SK-N-SH (cell line): ENCODE measurements around the gene CD300C. TPM values are rescaled to one million over a fixed set of nuclear protein-coding genes. Genes with fewer than 3 reads are reported as not detected.

Experiments used
- CTCF ChIA-PET: fragments of 300-600, 350-600 bp; formaldehyde crosslinking; extraction: SDS; loops from one replicate; lab custom pipeline; 2021; lab: Yijun Ruan, JAX
- POLR2A ChIA-PET: fragments of 350-600 bp; sonication (Branson Sonifier 250); formaldehyde crosslinking; extraction: SDS; loops from one replicate; lab custom pipeline; 2020; ENCODE audit warnings: antibody characterized with exemption, inconsistent platforms; lab: Yijun Ruan, JAX
- DNase-seq: peaks from one replicate; pipeline ENCODE4 v3.0.0; 2012
- H2AFZ ChIP-seq: fragments of 200-600 bp; sonication (generic); 2 replicates; pipeline ENCODE4 v1.8.1; 2016; ENCODE audit warnings: antibody characterized with exemption, mild to moderate bottlenecking, low read depth
- H3F3A ChIP-seq: fragments of 200-600 bp; sonication (generic); replicated peaks from 2 replicates; pipeline ENCODE3; 2016; ENCODE audit warnings: antibody characterized with exemption, mild to moderate bottlenecking; ENCODE audit not compliant: insufficient read depth
- H3K27ac ChIP-seq, 2 experiments: fragments of 200-500 bp in 1 of 2; fragments of 200-600 bp in 1 of 2; sonication (Bioruptor generic) in 1 of 2; sonication (generic), shearing (Covaris generic) in 1 of 2; 2 replicates each; pipeline versions ENCODE4 v1.5.1 to v1.6.1; 2014 to 2016; ENCODE audit warnings: low read depth in 2 of 2, inconsistent platforms in 1 of 2, low read length in 1 of 2, mild to moderate bottlenecking in 1 of 2, mixed read lengths in 1 of 2
- H3K27me3 ChIP-seq: fragments of 200-600 bp; sonication (generic), shearing (Covaris generic); 2 replicates; pipeline ENCODE4 v1.6.1; 2016; ENCODE audit warnings: mixed run types; ENCODE audit not compliant: insufficient read depth
- H3K36me3 ChIP-seq, 2 experiments: fragments of 200-500 bp in 1 of 2; fragments of 200-600 bp in 1 of 2; sonication (Bioruptor generic) in 1 of 2; sonication (generic) in 1 of 2; replicated peaks in 1 of 2; 2 replicates each; pipeline versions ENCODE3 to v1.5.1; 2014 to 2016; ENCODE audit warnings: low read length in 1 of 2, mild to moderate bottlenecking in 1 of 2; ENCODE audit not compliant: insufficient read depth in 2 of 2, control insufficient read depth in 1 of 2
- H3K4me1 ChIP-seq, 2 experiments: fragments of 200-500 bp in 1 of 2; fragments of 200-600 bp in 1 of 2; sonication (Bioruptor generic) in 1 of 2; sonication (generic), shearing (Covaris generic) in 1 of 2; 2 replicates each; pipeline versions ENCODE4 v1.5.1 to v1.6.1; 2014 to 2016; ENCODE audit warnings: low read depth in 1 of 2, low read length in 1 of 2, mixed run types in 1 of 2; ENCODE audit not compliant: insufficient read depth in 2 of 2, control insufficient read depth in 1 of 2
- H3K4me2 ChIP-seq: fragments of 200-600 bp; sonication (generic), shearing (Covaris generic); 2 replicates; pipeline ENCODE4 v1.6.1; 2017; ENCODE audit warnings: mixed run types
- H3K4me3 ChIP-seq, 2 experiments: fragments of 200-500 bp in 1 of 2; fragments of 200-600 bp in 1 of 2; sonication (Bioruptor generic) in 1 of 2; sonication (generic), shearing (Covaris generic) in 1 of 2; 2 replicates each; pipeline versions ENCODE4 v1.5.1 to v1.8.1; 2014 to 2016; ENCODE audit warnings: low read depth in 2 of 2, inconsistent platforms in 1 of 2, low read length in 1 of 2, mild to moderate bottlenecking in 1 of 2, mixed read lengths in 1 of 2, moderate library complexity in 1 of 2
- H3K79me2 ChIP-seq: fragments of 200-600 bp; sonication (generic); 2 replicates; pipeline ENCODE4 v1.8.1; 2017; ENCODE audit warnings: mild to moderate bottlenecking; ENCODE audit not compliant: insufficient read depth
- H3K9ac ChIP-seq: fragments of 200-600 bp; sonication (generic); 2 replicates; pipeline ENCODE4 v1.6.1; 2017; ENCODE audit warnings: mixed run types
- H3K9me2 ChIP-seq: fragments of 200-600 bp; sonication (generic); 2 replicates; pipeline ENCODE4 v1.6.1; 2017; ENCODE audit warnings: mixed run types
- H3K9me3 ChIP-seq: fragments of 200-600 bp; sonication (generic); 2 replicates; pipeline ENCODE4 v1.6.1; 2017; ENCODE audit warnings: mixed run types, mild to moderate bottlenecking, moderate library complexity
- H4K20me1 ChIP-seq: fragments of 200-600 bp; sonication (generic); 2 replicates; pipeline ENCODE4 v1.6.1; 2017; ENCODE audit warnings: mild to moderate bottlenecking, mixed run types; ENCODE audit not compliant: insufficient read depth
- ELF1 ChIP-seq: IDR thresholded peaks from 2 replicates; pipeline ENCODE4 v1.4.0; 2012
- FOSL2 ChIP-seq: IDR thresholded peaks from 2 replicates; pipeline ENCODE4 v1.4.0; 2012; ENCODE audit warnings: low read depth, mild to moderate bottlenecking, moderate library complexity, borderline replicate concordance
- FOXJ3 ChIP-seq: sonication (generic); formaldehyde crosslinking; IDR thresholded peaks from 2 replicates; pipeline ENCODE4 v1.5.1; 2020; ENCODE audit warnings: mild to moderate bottlenecking, missing genetic modification reagents
- FOXM1 ChIP-seq: IDR thresholded peaks from 2 replicates; pipeline ENCODE4 v1.4.0; 2012; ENCODE audit warnings: low read depth, mild to moderate bottlenecking
- GABPA ChIP-seq: IDR thresholded peaks from 2 replicates; pipeline ENCODE4 v1.4.0; 2012; ENCODE audit warnings: low read depth, mild to moderate bottlenecking
- JUND ChIP-seq: IDR thresholded peaks from 2 replicates; pipeline ENCODE4 v1.4.0; 2012
- NFIC ChIP-seq: IDR thresholded peaks from 2 replicates; pipeline ENCODE4 v1.4.0; 2012; ENCODE audit warnings: borderline replicate concordance
- NRF1 ChIP-seq: IDR thresholded peaks from 2 replicates; pipeline ENCODE4 v1.6.1; 2012; ENCODE audit warnings: low read depth, mild to moderate bottlenecking, low read length
- PBX3 ChIP-seq: IDR thresholded peaks from 2 replicates; pipeline ENCODE4; 2012
- POLR2AphosphoS5 ChIP-seq: IDR thresholded peaks from 2 replicates; pipeline ENCODE4 v1.6.1; 2012; ENCODE audit warnings: low read depth, low read length
- RAD21 ChIP-seq: IDR thresholded peaks from 2 replicates; pipeline ENCODE4 v1.6.1; 2012; ENCODE audit warnings: mild to moderate bottlenecking, low read length
- RCOR1 ChIP-seq: fragments of 150-350 bp; IDR thresholded peaks from 2 replicates; pipeline ENCODE4 v1.6.1; 2017; ENCODE audit warnings: antibody characterized with exemption, low read length
- RFX5 ChIP-seq: IDR thresholded peaks from 2 replicates; pipeline ENCODE4 v1.6.1; 2012; ENCODE audit warnings: mild to moderate bottlenecking, improper control_type of control experiment, low read length
- RXRA ChIP-seq: IDR thresholded peaks from 2 replicates; pipeline ENCODE4 v1.4.0; 2012; ENCODE audit warnings: low read depth, mild to moderate bottlenecking, borderline replicate concordance
- SIN3A ChIP-seq: IDR thresholded peaks from 2 replicates; pipeline ENCODE4 v1.6.1; 2012; ENCODE audit warnings: low read depth, mild to moderate bottlenecking, low read length, moderate library complexity, borderline replicate concordance
- SMC3 ChIP-seq: IDR thresholded peaks from 2 replicates; pipeline ENCODE4 v1.6.1; 2012; ENCODE audit warnings: low read depth, low read length, improper control_type of control experiment
- TCF12 ChIP-seq: IDR thresholded peaks from 2 replicates; pipeline ENCODE4 v1.4.0; 2012
- USF1 ChIP-seq: IDR thresholded peaks from 2 replicates; pipeline ENCODE4 v1.4.0; 2012; ENCODE audit warnings: low read depth, borderline replicate concordance
- YY1 ChIP-seq: IDR thresholded peaks from 2 replicates; pipeline ENCODE4 v1.4.0; 2012; ENCODE audit warnings: low read depth, mild to moderate bottlenecking
- WGBS: methylation state at CpG from one replicate; pipeline ENCODE4 v1.1.6; 2017; ENCODE audit warnings: low lambda C conversion rate; 5-methylcytosine and 5-hydroxymethylcytosine counted together
- polyA plus RNA-seq, 3 experiments: library from polyadenylated mRNA; depleted of rRNA; stranded (reverse); fragments of >200 nt; gene quantifications; 2 replicates each; pipeline ENCODE4 v1.2.3, GENCODE V29; 2012
- TF ChIP-seq, protein P1 (sequence below): IDR thresholded peaks from 2 replicates; pipeline ENCODE4 v1.6.1; 2012; ENCODE audit warnings: mild to moderate bottlenecking, low read depth, low read length, moderate library complexity
- TF ChIP-seq, protein P2 (sequence below): fragments of 150-350 bp; IDR thresholded peaks from 2 replicates; pipeline ENCODE4 v1.6.1; 2017; ENCODE audit warnings: antibody characterized with exemption, low read length, low read depth, borderline replicate concordance

CD300C gene
- polyA plus RNA-seq, 1 of the 3 experiments (the other 2 are of a cell fraction), result not detected

- Histone ChIP-seq H3K27me3 (no peaks in the 10 kb centered on the region), H3K36me3 (no peaks in the 10 kb centered on the region), H3K4me2 (no peak overlapping the region), H3K4me3 (no peak overlapping the region), H2AFZ (no peak overlapping the region), H3K9me3 (no peaks in the 10 kb centered on the region), H4K20me1 (no peaks in the 10 kb centered on the region), H3K9ac (no peak overlapping the region), H3K9me2 (no peaks in the 10 kb centered on the region), H3K27ac (no peak overlapping the region), H3K79me2 (no peaks in the 10 kb centered on the region), H3K4me1 (no peaks in the 10 kb centered on the region), H3F3A (no peaks in the 10 kb centered on the region)
- CTCF ChIA-PET, result interaction anchor here (1.0 to 4.2 kb wide), 7 partner anchors 36 to 330 kb away, joined by 3 to 23 read pairs (median 5); partner anchors contain the start of gene CD300H
- POLR2A ChIA-PET, result no interaction called here
- TF ChIP-seq JUND (no peak), NFIC (no peak), RCOR1 (no peak), SMC3 (no peak), YY1 (no peak)
- no peak for DNase-seq
- 0% methylated on average over 5 of the region's 5 CpGs for WGBS
Measured at GRCh38 chr17:74529243-74529642, 16.7 kb downstream of the CD300C start.

DNA sequence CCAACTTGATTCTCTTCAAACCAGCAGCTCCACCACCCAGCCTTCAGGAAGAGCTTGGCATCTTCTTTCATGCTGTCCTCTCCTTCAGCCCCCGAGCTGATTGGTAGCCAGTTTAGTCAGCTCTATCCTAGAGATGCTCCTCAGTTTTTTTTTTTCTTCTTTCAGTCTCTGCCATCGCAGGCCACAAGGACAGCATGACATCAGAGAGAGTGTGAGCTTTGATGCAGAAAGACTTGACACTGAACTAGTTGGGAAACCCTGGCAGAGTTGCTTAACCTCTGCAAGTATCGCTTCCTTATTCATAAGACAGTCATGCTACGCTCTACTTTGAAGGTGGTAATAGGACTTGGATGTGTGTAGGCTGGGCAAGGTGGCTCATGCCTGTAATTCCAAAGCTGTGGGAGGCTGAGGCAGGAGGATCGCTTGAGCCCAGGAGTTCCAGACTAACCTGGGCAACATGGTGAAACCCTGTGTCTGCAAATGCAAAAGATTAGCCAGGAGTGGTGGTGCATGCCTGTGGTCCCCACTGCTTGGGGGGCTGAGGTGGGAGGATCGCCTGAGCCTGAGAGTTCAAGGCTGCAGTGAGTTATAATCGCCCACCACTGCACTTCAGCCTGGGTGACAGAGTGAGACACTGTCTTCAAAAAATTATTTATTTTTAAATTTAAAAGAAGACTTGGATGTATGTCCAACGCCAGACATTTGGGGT, 17.3 kb downstream of the CD300C start:
- Histone ChIP-seq H3K9me2 (no peaks in the 10 kb centered on the region), H3K4me1 (no peaks in the 10 kb centered on the region), H3K36me3 (no peaks in the 10 kb centered on the region), H3K27me3 (no peaks in the 10 kb centered on the region), H4K20me1 (no peaks in the 10 kb centered on the region), H3K9me3 (no peaks in the 10 kb centered on the region), H3K27ac (no peak overlapping the region), H3F3A (no peaks in the 10 kb centered on the region), H3K4me2 (no peak overlapping the region), H2AFZ (no peak overlapping the region), H3K4me3 (no peak overlapping the region), H3K9ac (no peak overlapping the region), H3K79me2 (no peaks in the 10 kb centered on the region)
- 12% methylated on average over 8 of the region's 8 CpGs for whole genome bisulfite sequencing
- DNase-seq, result no peak
- ChIA-PET CTCF (interaction anchor here (1.4 to 3.1 kb wide), 4 partner anchors 35 to 149 kb away, joined by 3 to 14 read pairs (median 6); partner anchors contain the start of gene CD300H), POLR2A (no interaction called here)
- TF ChIP-seq ELF1 (no peak), PBX3 (no peak), GABPA (no peak), SIN3A (no peak), POLR2AphosphoS5 (no peak), RFX5 (no peak), TCF12 (no peak), FOXJ3 (CRISPR knock-in tag) (no peak), NFIC (no peak), RXRA (no peak), RCOR1 (no peak), FOXM1 (no peak), NRF1 (no peak), FOSL2 (no peak), USF1 (no peak), RAD21 (no peak)
- TF ChIP-seq, protein P1, sequence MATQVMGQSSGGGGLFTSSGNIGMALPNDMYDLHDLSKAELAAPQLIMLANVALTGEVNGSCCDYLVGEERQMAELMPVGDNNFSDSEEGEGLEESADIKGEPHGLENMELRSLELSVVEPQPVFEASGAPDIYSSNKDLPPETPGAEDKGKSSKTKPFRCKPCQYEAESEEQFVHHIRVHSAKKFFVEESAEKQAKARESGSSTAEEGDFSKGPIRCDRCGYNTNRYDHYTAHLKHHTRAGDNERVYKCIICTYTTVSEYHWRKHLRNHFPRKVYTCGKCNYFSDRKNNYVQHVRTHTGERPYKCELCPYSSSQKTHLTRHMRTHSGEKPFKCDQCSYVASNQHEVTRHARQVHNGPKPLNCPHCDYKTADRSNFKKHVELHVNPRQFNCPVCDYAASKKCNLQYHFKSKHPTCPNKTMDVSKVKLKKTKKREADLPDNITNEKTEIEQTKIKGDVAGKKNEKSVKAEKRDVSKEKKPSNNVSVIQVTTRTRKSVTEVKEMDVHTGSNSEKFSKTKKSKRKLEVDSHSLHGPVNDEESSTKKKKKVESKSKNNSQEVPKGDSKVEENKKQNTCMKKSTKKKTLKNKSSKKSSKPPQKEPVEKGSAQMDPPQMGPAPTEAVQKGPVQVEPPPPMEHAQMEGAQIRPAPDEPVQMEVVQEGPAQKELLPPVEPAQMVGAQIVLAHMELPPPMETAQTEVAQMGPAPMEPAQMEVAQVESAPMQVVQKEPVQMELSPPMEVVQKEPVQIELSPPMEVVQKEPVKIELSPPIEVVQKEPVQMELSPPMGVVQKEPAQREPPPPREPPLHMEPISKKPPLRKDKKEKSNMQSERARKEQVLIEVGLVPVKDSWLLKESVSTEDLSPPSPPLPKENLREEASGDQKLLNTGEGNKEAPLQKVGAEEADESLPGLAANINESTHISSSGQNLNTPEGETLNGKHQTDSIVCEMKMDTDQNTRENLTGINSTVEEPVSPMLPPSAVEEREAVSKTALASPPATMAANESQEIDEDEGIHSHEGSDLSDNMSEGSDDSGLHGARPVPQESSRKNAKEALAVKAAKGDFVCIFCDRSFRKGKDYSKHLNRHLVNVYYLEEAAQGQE, result no peak
- TF ChIP-seq, protein P2, sequence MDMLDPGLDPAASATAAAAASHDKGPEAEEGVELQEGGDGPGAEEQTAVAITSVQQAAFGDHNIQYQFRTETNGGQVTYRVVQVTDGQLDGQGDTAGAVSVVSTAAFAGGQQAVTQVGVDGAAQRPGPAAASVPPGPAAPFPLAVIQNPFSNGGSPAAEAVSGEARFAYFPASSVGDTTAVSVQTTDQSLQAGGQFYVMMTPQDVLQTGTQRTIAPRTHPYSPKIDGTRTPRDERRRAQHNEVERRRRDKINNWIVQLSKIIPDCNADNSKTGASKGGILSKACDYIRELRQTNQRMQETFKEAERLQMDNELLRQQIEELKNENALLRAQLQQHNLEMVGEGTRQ, result no peak
